ENCODE data around the gene SLC6A12. TPM values are rescaled to one million over a fixed set of nuclear protein-coding genes. Genes with fewer than 3 reads are reported as not detected.

The SLC6A12 gene
- total RNA-seq, 4 donors from 2014 or later: 0.46 to 7.0 (median 2.1) TPM

- DNase-seq (ENCODE audit: low spot score) (no peak), ATAC-seq (ENCODE audit: low FRiP score) (no peak)
- TF ChIP-seq, protein P1, sequence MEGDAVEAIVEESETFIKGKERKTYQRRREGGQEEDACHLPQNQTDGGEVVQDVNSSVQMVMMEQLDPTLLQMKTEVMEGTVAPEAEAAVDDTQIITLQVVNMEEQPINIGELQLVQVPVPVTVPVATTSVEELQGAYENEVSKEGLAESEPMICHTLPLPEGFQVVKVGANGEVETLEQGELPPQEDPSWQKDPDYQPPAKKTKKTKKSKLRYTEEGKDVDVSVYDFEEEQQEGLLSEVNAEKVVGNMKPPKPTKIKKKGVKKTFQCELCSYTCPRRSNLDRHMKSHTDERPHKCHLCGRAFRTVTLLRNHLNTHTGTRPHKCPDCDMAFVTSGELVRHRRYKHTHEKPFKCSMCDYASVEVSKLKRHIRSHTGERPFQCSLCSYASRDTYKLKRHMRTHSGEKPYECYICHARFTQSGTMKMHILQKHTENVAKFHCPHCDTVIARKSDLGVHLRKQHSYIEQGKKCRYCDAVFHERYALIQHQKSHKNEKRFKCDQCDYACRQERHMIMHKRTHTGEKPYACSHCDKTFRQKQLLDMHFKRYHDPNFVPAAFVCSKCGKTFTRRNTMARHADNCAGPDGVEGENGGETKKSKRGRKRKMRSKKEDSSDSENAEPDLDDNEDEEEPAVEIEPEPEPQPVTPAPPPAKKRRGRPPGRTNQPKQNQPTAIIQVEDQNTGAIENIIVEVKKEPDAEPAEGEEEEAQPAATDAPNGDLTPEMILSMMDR (IDR thresholded peaks at IDR 0.05): no peak
Observed at GRCh38 chr12:242496-242895, 28.5 kb upstream of the SLC6A12 start.

- TF ChIP-seq, protein P1 (IDR thresholded peaks at IDR 0.05): no peak
Observed at GRCh38 chr12:241266-241665, 27.3 kb upstream of the SLC6A12 start.

DNA sequence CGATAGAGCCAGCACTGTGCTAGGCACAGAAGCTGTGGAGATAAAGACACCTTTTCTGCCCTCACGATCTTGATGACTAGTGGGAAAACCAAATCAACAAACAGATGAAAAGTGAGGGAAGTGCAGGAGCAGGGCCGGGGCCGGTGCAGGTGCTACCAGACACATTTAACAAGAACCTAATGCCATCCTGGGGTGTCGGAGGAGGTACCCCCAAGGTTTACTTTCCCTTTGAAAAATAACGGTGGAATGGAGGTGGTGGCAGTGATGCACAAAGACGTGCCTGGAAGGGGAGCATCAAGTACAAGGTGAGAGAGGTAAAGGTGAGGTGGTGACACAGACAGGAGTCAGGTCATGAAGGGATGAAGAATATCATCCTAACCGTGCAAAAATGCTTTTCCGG lies 26.6 kb upstream of the SLC6A12 start:
- ATAC-seq (ENCODE audit: low FRiP score) (no peak), DNase-seq (ENCODE audit: low spot score) (no peak)
- TF ChIP-seq, protein P1 (IDR thresholded peaks at IDR 0.05): no peak

More at GRCh38 chr12:241266-241665, 27.3 kb upstream of the SLC6A12 start:
- no peak for ATAC-seq (ENCODE audit: low FRiP score)
- no peak for DNase-seq (ENCODE audit: low spot score)

GRCh38 chr12:238736-239398 lies 24.9 kb upstream of the SLC6A12 start:
- ATAC-seq (ENCODE audit: low FRiP score) (peak; percentile 54), DNase-seq (ENCODE audit: low spot score) (no peak)
- TF ChIP-seq, protein P1 (IDR thresholded peaks at IDR 0.05): no peak

DNA sequence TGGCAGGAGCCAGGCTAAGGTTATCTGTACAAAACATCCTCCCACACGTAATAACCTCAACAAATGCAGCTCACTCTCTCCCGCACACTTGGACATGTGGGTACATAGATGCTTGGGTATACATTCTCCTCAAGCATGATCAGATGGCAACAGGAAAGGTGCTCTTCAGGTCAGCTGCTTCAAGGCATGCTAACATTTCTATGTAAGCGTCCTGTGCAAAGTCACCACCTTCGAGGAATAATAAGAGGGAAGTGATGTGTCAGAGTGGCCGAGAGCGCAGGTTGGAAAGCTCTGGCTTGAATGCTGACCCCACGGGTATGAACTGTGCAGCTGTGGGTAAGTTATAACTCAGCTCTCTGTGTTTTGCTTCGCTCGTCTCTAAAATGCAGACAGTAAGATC lies 24.2 kb upstream of the SLC6A12 start:
- DNase-seq (ENCODE audit: low spot score) (no peak), ATAC-seq (ENCODE audit: low FRiP score) (no peak)
- TF ChIP-seq, protein P1 (IDR thresholded peaks at IDR 0.05): no peak

GRCh38 chr12:237026-237815 lies 23.3 kb upstream of the SLC6A12 start:
- no peak for DNase-seq (ENCODE audit: low spot score)
- ATAC-seq (ENCODE audit: low FRiP score): no peak

More at GRCh38 chr12:237026-237815, 23.3 kb upstream of the SLC6A12 start:
- TF ChIP-seq, protein P1 (IDR thresholded peaks at IDR 0.05): no peak
